Stomach (tissue), 9 donors: Measurements from ENCODE around the gene ZNF628. TPM values are rescaled to one million over a fixed set of nuclear protein-coding genes. Genes with fewer than 3 reads are reported as not detected.

Experiments
- DNase-seq, 2 donors: peaks; one replicate each; pipeline versions ENCODE4 v3.0.0 to v3.0.0-alpha.2; 2013 to 2019
- H3K27ac ChIP-seq, 5 donors: fragments of 200-600 bp in 4 of 5; sonication (generic) in 4 of 5; one replicate each; pipeline ENCODE4 v1.5.1; 2013 to 2019; ENCODE audit warnings: mild to moderate bottlenecking in 1 of 5, moderate library complexity in 1 of 5
- H3K27me3 ChIP-seq, 3 donors: fragments of 200-600 bp; sonication (generic); one replicate each; pipeline ENCODE4 v1.5.1; 2017 to 2019; ENCODE audit warnings: mixed run types in 1 of 3
- H3K36me3 ChIP-seq, 4 donors: fragments of 200-600 bp; sonication (generic); 1 replicate in 3 of 4; 2 replicates in 1 of 4; pipeline ENCODE4 v1.5.1; 2016 to 2019
- H3K4me1 ChIP-seq, 4 donors: fragments of 200-600 bp; sonication (generic); one replicate each; pipeline ENCODE4 v1.5.1; 2016 to 2019
- H3K4me3 ChIP-seq, 4 donors: fragments of 200-600 bp; sonication (generic) in 3 of 4; one replicate each; pipeline ENCODE4 v1.5.1; 2016 to 2019; ENCODE audit warnings: mild to moderate bottlenecking in 1 of 4
- H3K9me3 ChIP-seq, 4 donors: fragments of 200-600 bp; sonication (generic); one replicate each; pipeline ENCODE4 v1.5.1; 2016 to 2019
- CTCF ChIP-seq, 7 experiments: fragments of 450-650 bp in 4 of 7; fragments of 200-600 bp in 3 of 7; sonication (generic) in 3 of 7; IDR thresholded peaks; one replicate each; pipeline ENCODE4 v1.5.1; 2016 to 2019; ENCODE audit warnings: antibody characterized with exemption in 7 of 7, control low read depth in 2 of 7, mild to moderate bottlenecking in 1 of 7
- EP300 ChIP-seq: sonication (generic); formaldehyde crosslinking; IDR thresholded peaks from one replicate; pipeline ENCODE4 v1.6.1; 2017; ENCODE audit warnings: antibody characterized with exemption
- POLR2A ChIP-seq, 4 donors: fragments of 450-650 bp; IDR thresholded peaks; one replicate each; pipeline ENCODE4 v1.6.1; 2016; ENCODE audit warnings: antibody characterized with exemption in 4 of 4, control low read depth in 2 of 4, mild to moderate bottlenecking in 1 of 4, moderate library complexity in 1 of 4
- POLR2AphosphoS5 ChIP-seq, 3 donors: sonication (generic); formaldehyde crosslinking; IDR thresholded peaks; one replicate each; pipeline ENCODE4 v1.6.1; 2016; ENCODE audit warnings: antibody characterized with exemption in 3 of 3
- whole genome bisulfite sequencing, 5 donors: extraction: QIAGEN DNeasy Blood & Tissue Kit in 3 of 5; methylation state at CpG; one replicate each; pipeline versions ENCODE4 v1.1.5 to v1.1.7; 2013 to 2018; 5-methylcytosine and 5-hydroxymethylcytosine counted together
- intact Hi-C: fragments of 100-400 bp; cut with DNase I; formaldehyde crosslinking; loops from one replicate; pipeline ENCODE4 v1.15.1; 2023; ENCODE audit warnings: low total_unique reads
- polyA plus RNA-seq, 3 donors: library from polyadenylated mRNA; stranded (reverse); fragments of 200-250 nt; gene quantifications; one replicate each; pipeline ENCODE4 v1.2.3, GENCODE V29; 2013
- total RNA-seq, 5 donors: library from RNA; depleted of rRNA; stranded (reverse); fragments of >200 nt; gene quantifications; one replicate each; pipeline versions ENCODE4 v1.1.0 to v1.2.3, GENCODE V29; 2014 to 2016
- donor health status: healthy with polysubstance abuse.
- donor health status: Bipolar disorder and iron deficiency.
- donor health status: healthy.

The ZNF628 gene
- total and polyA plus RNA-seq, 8 donors, result 0.58 to 16.1 (median 5.0) TPM

- TF ChIP-seq EP300 (no peak), POLR2A (IDR thresholded peaks at IDR 0.05) (no peak), POLR2AphosphoS5 (IDR thresholded peaks at IDR 0.05) (no peak), CTCF (IDR thresholded peaks at IDR 0.05) (no peak)
- H3K4me1 ChIP-seq, result peaks cover 0 to 12% (median 10%) of the 10 kb centered on the region in 4 donors
- intact Hi-C loops, result no loop called here
- no peaks in the 10 kb centered on the region for H3K9me3 ChIP-seq
- peaks cover 0 to 5% (median 0%) of the 10 kb centered on the region in 4 donors for H3K36me3 ChIP-seq
- DNase-seq, result no peak
- H3K27ac ChIP-seq, result no peak overlapping the region
- H3K4me3 ChIP-seq, result no peak overlapping the region
- peaks cover 0 to 6% (median 0%) of the 10 kb centered on the region in 3 donors for H3K27me3 ChIP-seq
- WGBS, 5 donors, result 56 to 80% (median 74%) methylated on average over 10 of the region's 10 CpGs
These were observed 31.7 kb downstream of the ZNF628 start for GRCh38 chr19:55508120-55508519.

GRCh38 chr19:55516878-55517620, 40.6 kb downstream of the ZNF628 start:
- H3K36me3 ChIP-seq, result peaks cover 0 to 8% (median 0%) of the 10 kb centered on the region in 4 donors
- peak; percentile 97 for DNase-seq
- H3K4me1 ChIP-seq, result peaks cover 8 to 23% (median 18%) of the 10 kb centered on the region in 4 donors
- H3K9me3 ChIP-seq, result no peaks in the 10 kb centered on the region
- 5 to 7% (median 6%) methylated on average over 22 to 61 of the region's 61 CpGs for WGBS, 5 donors
- H3K4me3 ChIP-seq, result peak overlapping the region; percentile 40 to 57 (median 50)
- H3K27me3 ChIP-seq, result peaks cover 0 to 7% (median 0%) of the 10 kb centered on the region in 3 donors
- H3K27ac ChIP-seq, result peak overlapping the region; percentile 87 to 93 (median 91)
- intact Hi-C loops, result no loop called here
- TF ChIP-seq CTCF (IDR thresholded peaks at IDR 0.05) (peak in 5 of 7 experiments; percentile 77 to 98 (median 88)), EP300 (no peak), POLR2A (IDR thresholded peaks at IDR 0.05) (no peak), POLR2AphosphoS5 (IDR thresholded peaks at IDR 0.05) (peak; percentile 22 to 91 (median 75))

- TF ChIP-seq POLR2AphosphoS5 (IDR thresholded peaks at IDR 0.05) (no peak), EP300 (no peak), POLR2A (IDR thresholded peaks at IDR 0.05) (no peak), CTCF (IDR thresholded peaks at IDR 0.05) (no peak)
- Histone ChIP-seq H3K4me1 (peaks cover 8 to 25% (median 18%) of the 10 kb centered on the region in 4 donors), H3K4me3 (no peak overlapping the region), H3K27ac (no peak overlapping the region), H3K9me3 (no peaks in the 10 kb centered on the region), H3K27me3 (no peaks in the 10 kb centered on the region), H3K36me3 (no peaks in the 10 kb centered on the region)
- WGBS, 5 donors, result 82 to 90% (median 86%) methylated on average over 10 of the region's 10 CpGs
- intact Hi-C loops, result no loop called here
- no peak for DNase-seq
These were observed 43.3 kb downstream of the ZNF628 start for GRCh38 chr19:55519451-55520311.

GRCh38 chr19:55520691-55521292, 44.4 kb downstream of the ZNF628 start:
- 70 to 81% (median 76%) methylated on average over 12 to 14 of the region's 14 CpGs for WGBS, 5 donors
- no peak for DNase-seq
- Histone ChIP-seq H3K36me3 (no peaks in the 10 kb centered on the region), H3K27ac (no peak overlapping the region), H3K4me3 (no peak overlapping the region), H3K27me3 (peaks cover 0 to 5% (median 0%) of the 10 kb centered on the region in 3 donors), H3K9me3 (no peaks in the 10 kb centered on the region), H3K4me1 (peaks cover 8 to 30% (median 22%) of the 10 kb centered on the region in 4 donors)
- TF ChIP-seq CTCF (IDR thresholded peaks at IDR 0.05), result no peak
- no peak for TF ChIP-seq EP300
- TF ChIP-seq POLR2A (IDR thresholded peaks at IDR 0.05), result no peak
- no peak for TF ChIP-seq POLR2AphosphoS5 (IDR thresholded peaks at IDR 0.05)
- intact Hi-C loops, result no loop called here
